Parathyroid adenoma (tissue), 2 donors: ENCODE results near the gene SMAD3.

Experiments used
- H2AFZ ChIP-seq: fragments of 300-600 bp; sonication (generic); one replicate; pipeline ENCODE4 v1.7.0; 2017; ENCODE audit warnings: antibody characterized with exemption, mild to moderate bottlenecking
- H3K27ac ChIP-seq: fragments of 300-600 bp; sonication (generic); one replicate; pipeline ENCODE4 v1.7.0; 2017
- H3K27me3 ChIP-seq: fragments of 300-600 bp; sonication (generic); one replicate; pipeline ENCODE4 v1.7.0; 2017; ENCODE audit warnings: low read length; ENCODE audit not compliant: control insufficient read depth, insufficient read depth
- H3K36me3 ChIP-seq: fragments of 300-600 bp; sonication (generic); one replicate; pipeline ENCODE4 v1.7.0; 2017; ENCODE audit warnings: low read length; ENCODE audit not compliant: control insufficient read depth, insufficient read depth
- H3K4me1 ChIP-seq: fragments of 300-600 bp; sonication (generic); one replicate; pipeline ENCODE4 v1.7.0; 2017; ENCODE audit warnings: control low read depth
- H3K4me2 ChIP-seq: fragments of 300-600 bp; sonication (generic); one replicate; pipeline ENCODE4 v1.7.0; 2017; ENCODE audit warnings: low read length
- H3K4me3 ChIP-seq: fragments of 300-600 bp; sonication (generic); one replicate; pipeline ENCODE4 v1.7.0; 2017; ENCODE audit warnings: low read depth, low read length
- H3K79me2 ChIP-seq: fragments of 300-600 bp; sonication (generic); one replicate; pipeline ENCODE4 v1.7.0; 2017; ENCODE audit warnings: control low read depth
- H3K9ac ChIP-seq: fragments of 300-600 bp; sonication (generic); one replicate; pipeline ENCODE4 v1.7.0; 2017; ENCODE audit warnings: mild to moderate bottlenecking
- H3K9me3 ChIP-seq: fragments of 300-600 bp; sonication (generic); one replicate; pipeline ENCODE4 v1.7.0; 2017; ENCODE audit warnings: low read length; ENCODE audit not compliant: control insufficient read depth
- CTCF ChIP-seq: fragments of 300-600 bp; sonication (generic); IDR thresholded peaks from one replicate; pipeline ENCODE4 v1.7.0; 2017; ENCODE audit warnings: antibody characterized with exemption, mild to moderate bottlenecking
- donor health status: primary hyperparathyroidism.

The SMAD3 gene

GRCh38 chr15:67089217-67090193, 24.1 kb downstream of the SMAD3 start:
- H3K27me3 ChIP-seq = no peaks in the 10 kb centered on the region

GRCh38 chr15:67090297-67091070, 25.1 kb downstream of the SMAD3 start:
- Histone ChIP-seq H3K27ac (no peak overlapping the region), H3K4me3 (no peak overlapping the region), H3K27me3 (no peaks in the 10 kb centered on the region), H3K36me3 (no peaks in the 10 kb centered on the region), H2AFZ (no peak overlapping the region), H3K9ac (no peak overlapping the region), H3K79me2 (peaks cover 33% of the 10 kb centered on the region), H3K9me3 (no peaks in the 10 kb centered on the region), H3K4me2 (no peak overlapping the region), H3K4me1 (peaks cover 14% of the 10 kb centered on the region)
- TF ChIP-seq CTCF = no peak

More at GRCh38 chr15:67089217-67090193, 24.1 kb downstream of the SMAD3 start:
- H3K4me2 ChIP-seq = no peak overlapping the region
- no peak for TF ChIP-seq CTCF
- H3K9me3 ChIP-seq = no peaks in the 10 kb centered on the region
- no peak overlapping the region for H3K4me3 ChIP-seq
- H3K79me2 ChIP-seq = peaks cover 34% of the 10 kb centered on the region
- peaks cover 14% of the 10 kb centered on the region for H3K4me1 ChIP-seq
- H2AFZ ChIP-seq = no peak overlapping the region
- H3K9ac ChIP-seq = no peak overlapping the region
- H3K27ac ChIP-seq = no peak overlapping the region
- H3K36me3 ChIP-seq = no peaks in the 10 kb centered on the region

GRCh38 chr15:67091071-67091979, 25.9 kb downstream of the SMAD3 start:
- no peak overlapping the region for H3K4me3 ChIP-seq
- peaks cover 32% of the 10 kb centered on the region for H3K79me2 ChIP-seq
- TF ChIP-seq CTCF = no peak
- no peak overlapping the region for H2AFZ ChIP-seq
- H3K4me2 ChIP-seq = peak overlapping the region; percentile 9
- peaks cover 14% of the 10 kb centered on the region for H3K4me1 ChIP-seq
- H3K9me3 ChIP-seq = no peaks in the 10 kb centered on the region
- no peak overlapping the region for H3K9ac ChIP-seq
- no peaks in the 10 kb centered on the region for H3K27me3 ChIP-seq
- H3K27ac ChIP-seq = peak overlapping the region; percentile 36
- no peaks in the 10 kb centered on the region for H3K36me3 ChIP-seq

- no peak for TF ChIP-seq CTCF
- Histone ChIP-seq H3K4me1 (peaks cover 12% of the 10 kb centered on the region), H3K4me2 (peak overlapping the region; percentile 9), H3K9ac (no peak overlapping the region), H3K36me3 (no peaks in the 10 kb centered on the region), H3K4me3 (no peak overlapping the region), H3K9me3 (no peaks in the 10 kb centered on the region), H3K27ac (peak overlapping the region; percentile 36), H2AFZ (no peak overlapping the region), H3K27me3 (no peaks in the 10 kb centered on the region), H3K79me2 (peaks cover 32% of the 10 kb centered on the region)
These were observed 26.7 kb downstream of the SMAD3 start for GRCh38 chr15:67091980-67092677.
